ENCODE measurements around the gene GMDS. TPM values are rescaled to one million over a fixed set of nuclear protein-coding genes. Genes with fewer than 3 reads are reported as not detected.

GMDS gene
- total and polyA plus RNA-seq, 2 donors = 19.9 to 28.4 TPM

GRCh38 chr6:2182251-2182650 lies 63.2 kb downstream of the GMDS start:
- DNase-seq (ENCODE audit: low read depth in 6 of 9, low spot score in 9 of 9) = no peak
- Histone ChIP-seq H3K36me3 (ENCODE audit: control insufficient read depth in 2 of 2, insufficient read depth in 2 of 2, low read length in 1 of 2) (no peaks in the 10 kb centered on the region), H3K4me3 (ENCODE audit: low read length in 2 of 2) (no peak overlapping the region), H3K9me3 (ENCODE audit: control insufficient read depth in 2 of 2, insufficient read depth in 1 of 2, low read length in 1 of 2) (no peaks in the 10 kb centered on the region), H3K27me3 (ENCODE audit: control insufficient read depth in 2 of 2, insufficient read depth in 1 of 2, low read length in 1 of 2) (no peaks in the 10 kb centered on the region), H3K4me1 (ENCODE audit: control insufficient read depth in 2 of 2, insufficient read depth in 2 of 2, low read length in 2 of 2) (no peaks in the 10 kb centered on the region), H3K27ac (ENCODE audit: low read depth in 1 of 2, low read length in 1 of 2) (no peak overlapping the region)
- 95% methylated on average over 1 of the region's 1 CpG for WGBS

- Histone ChIP-seq H3K27ac (ENCODE audit: low read depth in 1 of 2, low read length in 1 of 2) (no peak overlapping the region), H3K36me3 (ENCODE audit: control insufficient read depth in 2 of 2, insufficient read depth in 2 of 2, low read length in 1 of 2) (no peaks in the 10 kb centered on the region), H3K27me3 (ENCODE audit: control insufficient read depth in 2 of 2, insufficient read depth in 1 of 2, low read length in 1 of 2) (no peaks in the 10 kb centered on the region), H3K9me3 (ENCODE audit: control insufficient read depth in 2 of 2, insufficient read depth in 1 of 2, low read length in 1 of 2) (no peaks in the 10 kb centered on the region), H3K4me1 (ENCODE audit: control insufficient read depth in 2 of 2, insufficient read depth in 2 of 2, low read length in 2 of 2) (no peaks in the 10 kb centered on the region), H3K4me3 (ENCODE audit: low read length in 2 of 2) (no peak overlapping the region)
- WGBS = over 99% methylated on average over 2 of the region's 2 CpGs
- DNase-seq (ENCODE audit: low read depth in 6 of 9, low spot score in 9 of 9) = no peak
These were observed 63.8 kb downstream of the GMDS start for GRCh38 chr6:2181567-2181966.

- H3K36me3 ChIP-seq (ENCODE audit: control insufficient read depth in 2 of 2, insufficient read depth in 2 of 2, low read length in 1 of 2) = no peaks in the 10 kb centered on the region
These were observed 65.5 kb downstream of the GMDS start for GRCh38 chr6:2179950-2180349.

GRCh38 chr6:2179241-2179640 lies 66.2 kb downstream of the GMDS start:
- Histone ChIP-seq H3K27me3 (ENCODE audit: control insufficient read depth in 2 of 2, insufficient read depth in 1 of 2, low read length in 1 of 2) (no peaks in the 10 kb centered on the region), H3K9me3 (ENCODE audit: control insufficient read depth in 2 of 2, insufficient read depth in 1 of 2, low read length in 1 of 2) (no peaks in the 10 kb centered on the region), H3K36me3 (ENCODE audit: control insufficient read depth in 2 of 2, insufficient read depth in 2 of 2, low read length in 1 of 2) (no peaks in the 10 kb centered on the region), H3K27ac (ENCODE audit: low read depth in 1 of 2, low read length in 1 of 2) (no peak overlapping the region), H3K4me3 (ENCODE audit: low read length in 2 of 2) (no peak overlapping the region), H3K4me1 (ENCODE audit: control insufficient read depth in 2 of 2, insufficient read depth in 2 of 2, low read length in 2 of 2) (no peaks in the 10 kb centered on the region)
- DNase-seq (ENCODE audit: low read depth in 6 of 9, low spot score in 9 of 9) = no peak
- 57% methylated on average over 1 of the region's 1 CpG for WGBS

More at GRCh38 chr6:2179950-2180349, 65.5 kb downstream of the GMDS start:
- H3K4me3 ChIP-seq (ENCODE audit: low read length in 2 of 2) = no peak overlapping the region
- no peak for DNase-seq (ENCODE audit: low read depth in 6 of 9, low spot score in 9 of 9)
- no peaks in the 10 kb centered on the region for H3K4me1 ChIP-seq (ENCODE audit: control insufficient read depth in 2 of 2, insufficient read depth in 2 of 2, low read length in 2 of 2)
- no peak overlapping the region for H3K27ac ChIP-seq (ENCODE audit: low read depth in 1 of 2, low read length in 1 of 2)
- H3K27me3 ChIP-seq (ENCODE audit: control insufficient read depth in 2 of 2, insufficient read depth in 1 of 2, low read length in 1 of 2) = no peaks in the 10 kb centered on the region
- no peaks in the 10 kb centered on the region for H3K9me3 ChIP-seq (ENCODE audit: control insufficient read depth in 2 of 2, insufficient read depth in 1 of 2, low read length in 1 of 2)

GRCh38 chr6:2178125-2178524 lies 67.3 kb downstream of the GMDS start:
- no peak overlapping the region for H3K4me3 ChIP-seq (ENCODE audit: low read length in 2 of 2)
- H3K36me3 ChIP-seq (ENCODE audit: control insufficient read depth in 2 of 2, insufficient read depth in 2 of 2, low read length in 1 of 2) = no peaks in the 10 kb centered on the region
- no peak overlapping the region for H3K27ac ChIP-seq (ENCODE audit: low read depth in 1 of 2, low read length in 1 of 2)
- no peak for DNase-seq (ENCODE audit: low read depth in 6 of 9, low spot score in 9 of 9)
- H3K27me3 ChIP-seq (ENCODE audit: control insufficient read depth in 2 of 2, insufficient read depth in 1 of 2, low read length in 1 of 2) = no peaks in the 10 kb centered on the region
- no peaks in the 10 kb centered on the region for H3K4me1 ChIP-seq (ENCODE audit: control insufficient read depth in 2 of 2, insufficient read depth in 2 of 2, low read length in 2 of 2)
- 97% methylated on average over 4 of the region's 4 CpGs for WGBS
- no peaks in the 10 kb centered on the region for H3K9me3 ChIP-seq (ENCODE audit: control insufficient read depth in 2 of 2, insufficient read depth in 1 of 2, low read length in 1 of 2)

- no peaks in the 10 kb centered on the region for H3K9me3 ChIP-seq (ENCODE audit: control insufficient read depth in 2 of 2, insufficient read depth in 1 of 2, low read length in 1 of 2)
- H3K4me1 ChIP-seq (ENCODE audit: control insufficient read depth in 2 of 2, insufficient read depth in 2 of 2, low read length in 2 of 2) = no peaks in the 10 kb centered on the region
- DNase-seq (ENCODE audit: low read depth in 6 of 9, low spot score in 9 of 9) = no peak
- 97% methylated on average over 2 of the region's 2 CpGs for WGBS
- no peak overlapping the region for H3K27ac ChIP-seq (ENCODE audit: low read depth in 1 of 2, low read length in 1 of 2)
- no peaks in the 10 kb centered on the region for H3K27me3 ChIP-seq (ENCODE audit: control insufficient read depth in 2 of 2, insufficient read depth in 1 of 2, low read length in 1 of 2)
- no peak overlapping the region for H3K4me3 ChIP-seq (ENCODE audit: low read length in 2 of 2)
- no peaks in the 10 kb centered on the region for H3K36me3 ChIP-seq (ENCODE audit: control insufficient read depth in 2 of 2, insufficient read depth in 2 of 2, low read length in 1 of 2)
These were observed 69.6 kb downstream of the GMDS start for GRCh38 chr6:2175825-2176224.

- Histone ChIP-seq H3K27me3 (ENCODE audit: control insufficient read depth in 2 of 2, insufficient read depth in 1 of 2, low read length in 1 of 2) (no peaks in the 10 kb centered on the region), H3K4me3 (ENCODE audit: low read length in 2 of 2) (no peak overlapping the region), H3K9me3 (ENCODE audit: control insufficient read depth in 2 of 2, insufficient read depth in 1 of 2, low read length in 1 of 2) (no peaks in the 10 kb centered on the region), H3K27ac (ENCODE audit: low read depth in 1 of 2, low read length in 1 of 2) (no peak overlapping the region), H3K4me1 (ENCODE audit: control insufficient read depth in 2 of 2, insufficient read depth in 2 of 2, low read length in 2 of 2) (no peaks in the 10 kb centered on the region), H3K36me3 (ENCODE audit: control insufficient read depth in 2 of 2, insufficient read depth in 2 of 2, low read length in 1 of 2) (no peaks in the 10 kb centered on the region)
- no peak for DNase-seq (ENCODE audit: low read depth in 6 of 9, low spot score in 9 of 9)
- whole genome bisulfite sequencing = 92% methylated on average over 4 of the region's 4 CpGs
These were observed 72.0 kb downstream of the GMDS start for GRCh38 chr6:2173203-2173961.

- H3K27me3 ChIP-seq (ENCODE audit: control insufficient read depth in 2 of 2, insufficient read depth in 1 of 2, low read length in 1 of 2) = no peaks in the 10 kb centered on the region
These were observed 73.7 kb downstream of the GMDS start for GRCh38 chr6:2171728-2172127.

GRCh38 chr6:2168480-2168879 lies 76.9 kb downstream of the GMDS start:
- DNase-seq (ENCODE audit: low read depth in 6 of 9, low spot score in 9 of 9) = no peak
- Histone ChIP-seq H3K27ac (ENCODE audit: low read depth in 1 of 2, low read length in 1 of 2) (no peak overlapping the region), H3K4me1 (ENCODE audit: control insufficient read depth in 2 of 2, insufficient read depth in 2 of 2, low read length in 2 of 2) (no peaks in the 10 kb centered on the region), H3K9me3 (ENCODE audit: control insufficient read depth in 2 of 2, insufficient read depth in 1 of 2, low read length in 1 of 2) (no peaks in the 10 kb centered on the region), H3K4me3 (ENCODE audit: low read length in 2 of 2) (no peak overlapping the region), H3K36me3 (ENCODE audit: control insufficient read depth in 2 of 2, insufficient read depth in 2 of 2, low read length in 1 of 2) (no peaks in the 10 kb centered on the region), H3K27me3 (ENCODE audit: control insufficient read depth in 2 of 2, insufficient read depth in 1 of 2, low read length in 1 of 2) (no peaks in the 10 kb centered on the region)

More at GRCh38 chr6:2171728-2172127, 73.7 kb downstream of the GMDS start:
- Histone ChIP-seq H3K27ac (ENCODE audit: low read depth in 1 of 2, low read length in 1 of 2) (no peak overlapping the region), H3K36me3 (ENCODE audit: control insufficient read depth in 2 of 2, insufficient read depth in 2 of 2, low read length in 1 of 2) (no peaks in the 10 kb centered on the region), H3K4me1 (ENCODE audit: control insufficient read depth in 2 of 2, insufficient read depth in 2 of 2, low read length in 2 of 2) (no peaks in the 10 kb centered on the region), H3K9me3 (ENCODE audit: control insufficient read depth in 2 of 2, insufficient read depth in 1 of 2, low read length in 1 of 2) (no peaks in the 10 kb centered on the region), H3K4me3 (ENCODE audit: low read length in 2 of 2) (no peak overlapping the region)
- no peak for DNase-seq (ENCODE audit: low read depth in 6 of 9, low spot score in 9 of 9)
- 46% methylated on average over 5 of the region's 5 CpGs for WGBS
